ENCODE results near the gene NMNAT3.

NMNAT3 gene

DNA sequence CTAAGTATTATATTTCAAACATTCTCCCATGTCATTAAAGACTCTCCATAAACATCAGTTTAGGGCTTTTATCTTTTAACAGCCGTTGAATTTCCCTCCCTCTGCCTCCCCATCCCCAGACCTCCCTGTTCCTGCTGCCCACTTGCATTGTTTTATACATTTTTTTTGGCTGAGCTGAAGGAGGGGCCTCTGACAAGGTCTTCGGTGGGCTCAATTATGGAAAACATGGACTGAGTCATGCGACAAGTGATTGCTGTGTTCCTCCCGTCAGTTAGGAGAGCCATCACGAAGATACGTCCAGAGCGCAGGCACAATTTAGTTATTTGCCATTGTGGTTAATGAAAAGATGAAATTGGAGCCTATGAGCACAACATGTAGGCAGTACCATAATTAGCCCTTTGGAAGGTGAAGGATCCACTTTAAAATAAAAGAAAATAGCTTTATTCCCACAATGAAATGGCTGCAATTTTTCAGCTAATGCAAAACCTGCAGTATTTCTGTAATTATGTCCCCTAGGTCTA, 12.0 kb upstream of the NMNAT3 start:
- Histone ChIP-seq H3K4me1 (peaks cover 3% of the 10 kb centered on the region), H3K9me3 (ENCODE audit: control insufficient read depth, low read length) (no peaks in the 10 kb centered on the region), H3K4me2 (ENCODE audit: low read length) (no peak overlapping the region), H3K79me2 (no peaks in the 10 kb centered on the region), H3K4me3 (ENCODE audit: low read depth, low read length) (no peak overlapping the region), H3K27ac (no peak overlapping the region), H3K9ac (no peak overlapping the region), H3K27me3 (ENCODE audit: control insufficient read depth, insufficient read depth, low read length) (no peaks in the 10 kb centered on the region), H3K36me3 (ENCODE audit: control insufficient read depth, insufficient read depth, low read length) (no peaks in the 10 kb centered on the region), H2AFZ (no peak overlapping the region)
- TF ChIP-seq, protein P1, sequence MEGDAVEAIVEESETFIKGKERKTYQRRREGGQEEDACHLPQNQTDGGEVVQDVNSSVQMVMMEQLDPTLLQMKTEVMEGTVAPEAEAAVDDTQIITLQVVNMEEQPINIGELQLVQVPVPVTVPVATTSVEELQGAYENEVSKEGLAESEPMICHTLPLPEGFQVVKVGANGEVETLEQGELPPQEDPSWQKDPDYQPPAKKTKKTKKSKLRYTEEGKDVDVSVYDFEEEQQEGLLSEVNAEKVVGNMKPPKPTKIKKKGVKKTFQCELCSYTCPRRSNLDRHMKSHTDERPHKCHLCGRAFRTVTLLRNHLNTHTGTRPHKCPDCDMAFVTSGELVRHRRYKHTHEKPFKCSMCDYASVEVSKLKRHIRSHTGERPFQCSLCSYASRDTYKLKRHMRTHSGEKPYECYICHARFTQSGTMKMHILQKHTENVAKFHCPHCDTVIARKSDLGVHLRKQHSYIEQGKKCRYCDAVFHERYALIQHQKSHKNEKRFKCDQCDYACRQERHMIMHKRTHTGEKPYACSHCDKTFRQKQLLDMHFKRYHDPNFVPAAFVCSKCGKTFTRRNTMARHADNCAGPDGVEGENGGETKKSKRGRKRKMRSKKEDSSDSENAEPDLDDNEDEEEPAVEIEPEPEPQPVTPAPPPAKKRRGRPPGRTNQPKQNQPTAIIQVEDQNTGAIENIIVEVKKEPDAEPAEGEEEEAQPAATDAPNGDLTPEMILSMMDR (IDR thresholded peaks at IDR 0.05) = no peak

DNA sequence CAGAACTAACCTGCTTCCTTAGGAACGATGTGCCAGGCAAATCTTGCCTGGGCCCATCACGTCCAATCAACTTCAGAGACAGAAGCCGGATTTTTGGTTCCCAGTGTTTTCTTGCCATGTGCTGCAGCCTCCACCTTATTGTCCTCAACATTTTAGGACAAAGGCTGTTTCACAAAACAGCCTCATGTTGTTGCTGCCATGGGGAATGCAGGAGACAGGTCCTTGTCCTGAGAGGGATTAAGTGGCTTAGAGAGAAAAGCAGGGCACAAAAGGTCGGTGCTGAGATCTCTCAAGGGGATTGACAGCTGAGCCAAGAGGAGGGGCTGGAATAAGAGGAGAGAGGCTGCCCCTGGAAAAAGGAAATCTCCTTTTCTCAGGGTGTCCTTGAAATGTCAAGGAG, 11.3 kb upstream of the NMNAT3 start:
- Histone ChIP-seq H3K27ac (no peak overlapping the region), H3K79me2 (no peaks in the 10 kb centered on the region), H3K4me1 (peaks cover 3% of the 10 kb centered on the region), H3K9ac (no peak overlapping the region), H3K4me3 (ENCODE audit: low read depth, low read length) (no peak overlapping the region), H3K27me3 (ENCODE audit: control insufficient read depth, insufficient read depth, low read length) (no peaks in the 10 kb centered on the region), H2AFZ (no peak overlapping the region), H3K4me2 (ENCODE audit: low read length) (no peak overlapping the region), H3K9me3 (ENCODE audit: control insufficient read depth, low read length) (no peaks in the 10 kb centered on the region), H3K36me3 (ENCODE audit: control insufficient read depth, insufficient read depth, low read length) (no peaks in the 10 kb centered on the region)
- TF ChIP-seq, protein P1 (IDR thresholded peaks at IDR 0.05) = no peak

DNA sequence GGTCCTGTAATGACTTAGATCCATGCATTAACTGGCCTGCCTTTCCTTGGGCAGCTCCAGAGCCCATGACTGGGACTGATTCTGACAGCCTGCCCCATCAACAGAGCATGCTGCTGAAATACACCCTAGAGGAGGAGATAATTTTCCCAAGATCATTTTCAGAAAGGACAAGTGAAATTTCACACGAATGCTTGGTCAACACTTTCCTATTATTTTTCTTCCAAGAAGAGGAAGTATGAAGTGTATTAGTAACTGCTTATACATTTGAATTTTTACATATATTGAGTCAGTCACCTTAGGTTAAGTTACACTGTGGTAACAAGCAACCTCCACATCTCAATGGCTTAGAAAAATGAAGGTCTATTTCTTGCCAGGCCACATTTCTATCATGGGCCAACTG, 9.7 kb upstream of the NMNAT3 start:
- Histone ChIP-seq H3K4me2 (ENCODE audit: low read length) (no peak overlapping the region), H2AFZ (no peak overlapping the region), H3K4me1 (peaks cover 3% of the 10 kb centered on the region), H3K4me3 (ENCODE audit: low read depth, low read length) (no peak overlapping the region), H3K9me3 (ENCODE audit: control insufficient read depth, low read length) (no peaks in the 10 kb centered on the region), H3K9ac (no peak overlapping the region), H3K79me2 (no peaks in the 10 kb centered on the region), H3K27me3 (ENCODE audit: control insufficient read depth, insufficient read depth, low read length) (no peaks in the 10 kb centered on the region), H3K36me3 (ENCODE audit: control insufficient read depth, insufficient read depth, low read length) (no peaks in the 10 kb centered on the region), H3K27ac (no peak overlapping the region)
- TF ChIP-seq, protein P1 (IDR thresholded peaks at IDR 0.05) = no peak

DNA sequence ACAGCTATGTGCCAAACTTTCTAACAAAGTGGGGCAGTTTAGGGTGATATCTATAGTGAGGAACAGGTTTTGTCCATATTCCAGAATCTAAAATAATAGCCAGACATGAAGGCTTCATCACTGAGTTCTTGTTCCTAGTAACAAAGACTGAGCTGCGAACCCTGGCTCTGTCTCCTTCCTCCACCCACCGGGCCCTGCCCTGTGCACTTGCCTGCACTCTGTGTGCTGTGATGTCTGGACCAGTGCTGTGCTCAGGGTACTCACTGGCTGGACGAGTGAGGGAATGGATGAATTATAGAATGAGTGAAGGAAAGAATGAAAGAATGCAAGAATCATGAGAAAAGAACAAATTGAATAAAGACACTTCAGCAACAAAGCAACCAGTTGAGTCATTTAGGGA, 8.9 kb upstream of the NMNAT3 start:
- Histone ChIP-seq H3K27me3 (ENCODE audit: control insufficient read depth, insufficient read depth, low read length) (no peaks in the 10 kb centered on the region), H3K4me3 (ENCODE audit: low read depth, low read length) (no peak overlapping the region), H3K9me3 (ENCODE audit: control insufficient read depth, low read length) (no peaks in the 10 kb centered on the region), H3K4me1 (peaks cover 3% of the 10 kb centered on the region), H3K9ac (no peak overlapping the region), H2AFZ (no peak overlapping the region), H3K4me2 (ENCODE audit: low read length) (no peak overlapping the region), H3K27ac (no peak overlapping the region), H3K79me2 (no peaks in the 10 kb centered on the region), H3K36me3 (ENCODE audit: control insufficient read depth, insufficient read depth, low read length) (no peaks in the 10 kb centered on the region)
- TF ChIP-seq, protein P1 (IDR thresholded peaks at IDR 0.05) = no peak

DNA sequence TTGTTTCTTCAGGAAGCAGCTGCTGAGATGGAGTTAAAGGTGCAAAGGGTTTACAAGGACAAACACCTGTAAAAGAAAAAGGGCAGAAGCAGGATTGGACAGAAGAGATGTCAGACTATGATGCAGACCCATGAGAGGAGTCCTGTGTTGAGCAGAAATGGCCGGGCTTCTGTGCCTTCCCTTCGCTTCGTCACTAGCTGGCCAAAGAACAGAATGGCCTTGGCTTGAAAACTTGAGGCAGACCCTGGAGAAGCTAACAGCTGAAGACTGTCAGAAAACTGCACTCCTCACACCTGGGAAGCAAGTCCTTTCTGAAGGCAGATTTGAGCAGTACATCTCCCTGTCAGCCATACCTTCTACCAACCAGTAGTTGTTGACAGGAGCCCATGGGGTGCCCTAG, 8.4 kb upstream of the NMNAT3 start:
- Histone ChIP-seq H3K36me3 (ENCODE audit: control insufficient read depth, insufficient read depth, low read length) (no peaks in the 10 kb centered on the region), H3K9me3 (ENCODE audit: control insufficient read depth, low read length) (no peaks in the 10 kb centered on the region), H3K4me1 (peaks cover 3% of the 10 kb centered on the region)

More for the DNA sequence above, 8.4 kb upstream of the NMNAT3 start:
- Histone ChIP-seq H3K9ac (no peak overlapping the region), H3K27ac (no peak overlapping the region), H3K79me2 (no peaks in the 10 kb centered on the region), H3K27me3 (ENCODE audit: control insufficient read depth, insufficient read depth, low read length) (no peaks in the 10 kb centered on the region), H3K4me3 (ENCODE audit: low read depth, low read length) (no peak overlapping the region), H3K4me2 (ENCODE audit: low read length) (no peak overlapping the region), H2AFZ (no peak overlapping the region)
- TF ChIP-seq, protein P1 (IDR thresholded peaks at IDR 0.05) = no peak
